Muscle of back (tissue), 13 donors: ENCODE measurements around the gene CLDN14. TPM values are rescaled to one million over a fixed set of nuclear protein-coding genes. Genes with fewer than 3 reads are reported as not detected.

Source experiments
- DNase-seq, 3 donors: peaks; one replicate each; pipeline versions ENCODE4 v3.0.0 to v3.0.0-alpha.2; 2013
- long read RNA-seq, 9 donors: transcript quantifications; one replicate each; lab custom pipeline, GENCODE V29; 2026
- polyA plus RNA-seq, 10 donors: library from polyadenylated mRNA; unstranded; fragments of 120-200 nt; gene quantifications; one replicate each; pipeline ENCODE4 v1.2.1, GENCODE V29; 2013; ENCODE audit not compliant: insufficient read length in 10 of 10

The CLDN14 gene
- polyA plus RNA-seq: 1 to 10 TPM in 8 of 10 donors, under 1 TPM in 2; 0.57 to 5.9 (median 3.2) TPM
- long read RNA-seq, donor 1, partial matches to known transcripts: 0 of 1 reads
- long read RNA-seq, donor 1, other reads (novel, unspliced or antisense): 0 of 1 reads
- long read RNA-seq, donor 2, partial matches to known transcripts: 0 of 2 reads
- long read RNA-seq, donor 2, other reads (novel, unspliced or antisense): 0 of 2 reads
- long read RNA-seq, donor 3: 0 reads
- long read RNA-seq, donor 4: 0 reads
- long read RNA-seq, donor 5: 0 reads
- long read RNA-seq, donor 6: 0 reads
- long read RNA-seq, donor 7: 0 reads
- long read RNA-seq, donor 8: 0 reads
- long read RNA-seq, donor 9: 0 reads

- no peak for DNase-seq
Measured at GRCh38 chr21:36479415-36480402, at the start of gene CLDN14. CLDN14 (minus strand) TSS chr21:36480122; CDS start chr21:36461695, 18,427 bp downstream.

- no peak for DNase-seq
Measured at GRCh38 chr21:36528716-36529115, 48.8 kb upstream of the CLDN14 start.

DNA sequence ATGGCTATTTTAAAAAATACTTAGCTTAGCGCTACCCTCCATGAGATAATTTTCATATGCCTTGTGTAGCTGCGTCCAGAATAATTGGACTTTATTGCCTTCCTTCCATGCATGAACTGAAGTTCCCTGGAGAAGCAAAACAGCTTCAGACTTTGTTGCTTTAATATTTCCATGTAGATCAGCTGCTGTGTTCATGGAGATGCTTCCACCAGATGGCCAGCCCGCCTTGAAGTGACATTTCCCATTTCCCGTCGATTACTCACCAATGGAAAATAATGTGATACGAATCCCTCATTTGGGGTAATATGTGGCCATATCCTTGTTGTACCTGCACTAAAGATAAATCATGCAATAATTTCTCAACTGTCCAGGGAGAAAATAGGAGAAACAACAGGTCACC is 47.4 kb upstream of the CLDN14 start:
- DNase-seq: peak in 1 of 3 donors; percentile 51

GRCh38 chr21:36526104-36526503 is 46.2 kb upstream of the CLDN14 start:
- DNase-seq: no peak

DNA sequence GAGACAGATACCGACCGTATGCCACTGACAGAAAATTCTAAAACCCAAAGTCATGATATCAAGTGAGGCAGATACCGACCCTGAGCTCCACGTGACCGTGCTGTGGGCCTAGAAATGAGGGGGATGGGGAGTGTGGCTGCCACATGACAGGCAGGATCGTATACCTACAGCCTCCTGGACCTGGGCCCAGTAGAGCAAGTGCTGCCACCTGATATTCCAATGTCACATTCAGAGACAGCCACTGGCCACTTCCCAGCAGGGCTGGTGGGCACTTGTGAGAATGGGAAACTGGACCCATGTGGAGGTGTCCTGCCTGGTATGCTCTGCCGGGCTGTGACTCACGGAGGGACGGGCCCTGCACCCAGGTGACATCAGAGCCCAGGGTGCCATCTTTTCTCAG is 44.6 kb upstream of the CLDN14 start:
- DNase-seq: peak in 1 of 3 donors; percentile 39

- peak in 1 of 3 donors; percentile 59 for DNase-seq
Measured at GRCh38 chr21:36522219-36522808, 42.4 kb upstream of the CLDN14 start.

DNA sequence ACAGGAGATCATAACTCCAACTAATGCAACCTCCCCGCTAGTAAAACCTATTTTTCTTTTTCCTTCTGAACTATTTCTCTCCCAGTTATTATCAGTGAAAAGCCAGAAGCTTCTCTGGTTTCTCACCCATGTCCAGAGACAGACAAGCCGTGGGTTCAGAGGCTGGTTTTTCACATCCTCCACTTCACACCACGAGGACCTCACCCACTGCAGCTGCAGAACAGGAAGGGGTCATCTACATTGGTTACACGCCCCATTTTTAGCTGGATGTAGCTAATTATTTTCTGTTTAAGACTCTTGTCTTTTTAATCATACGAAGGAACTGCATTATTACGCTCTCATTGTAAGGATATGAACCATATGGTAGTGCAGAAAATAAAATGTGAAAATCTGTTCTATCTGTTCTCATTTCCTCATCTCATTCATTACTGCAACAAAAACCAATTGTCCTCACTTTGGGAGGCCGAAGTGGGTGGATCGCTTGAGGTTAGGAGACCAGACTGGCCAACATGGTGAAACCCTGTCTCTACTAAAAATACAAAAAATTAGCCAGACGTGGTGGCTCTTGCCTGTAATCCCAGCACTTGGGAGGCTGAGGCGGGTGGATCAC is 39.1 kb upstream of the CLDN14 start:
- DNase-seq: no peak

DNA sequence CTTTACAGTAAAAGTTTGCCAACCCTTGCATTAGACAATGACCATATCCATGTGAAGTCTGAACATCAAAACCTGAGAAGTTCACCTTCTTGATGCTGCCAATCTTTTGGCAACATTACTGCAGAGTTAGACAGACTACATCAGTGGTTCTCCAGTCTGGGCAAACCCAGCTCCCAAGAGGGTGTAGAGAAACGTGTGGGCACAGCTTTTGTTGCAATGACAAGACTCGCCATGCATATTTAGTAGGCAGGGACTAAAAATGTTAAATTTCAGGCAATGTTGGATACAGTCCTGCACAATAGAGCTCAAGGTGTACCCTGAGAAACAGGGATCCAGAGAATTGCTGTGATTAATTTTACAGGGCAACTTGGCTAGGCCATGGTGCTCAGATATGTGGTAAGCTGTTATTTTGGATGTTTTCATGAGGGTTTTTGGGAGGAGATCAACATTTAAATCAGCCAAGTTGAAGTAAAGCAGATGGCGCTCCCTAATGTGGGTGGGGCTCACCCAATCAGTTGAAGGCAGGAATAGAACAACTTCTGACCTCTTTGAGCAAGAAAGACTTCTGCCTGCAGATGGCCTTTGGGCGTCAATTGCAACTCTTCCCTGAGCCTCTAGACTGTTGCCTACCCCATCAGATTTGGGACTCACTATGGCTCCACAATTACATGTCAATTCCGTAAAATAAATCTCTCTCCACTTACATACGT is 37.6 kb upstream of the CLDN14 start:
- no peak for DNase-seq

- peak in 1 of 3 donors; percentile 52 for DNase-seq
Measured at GRCh38 chr21:36516281-36516680, 36.4 kb upstream of the CLDN14 start.

DNA sequence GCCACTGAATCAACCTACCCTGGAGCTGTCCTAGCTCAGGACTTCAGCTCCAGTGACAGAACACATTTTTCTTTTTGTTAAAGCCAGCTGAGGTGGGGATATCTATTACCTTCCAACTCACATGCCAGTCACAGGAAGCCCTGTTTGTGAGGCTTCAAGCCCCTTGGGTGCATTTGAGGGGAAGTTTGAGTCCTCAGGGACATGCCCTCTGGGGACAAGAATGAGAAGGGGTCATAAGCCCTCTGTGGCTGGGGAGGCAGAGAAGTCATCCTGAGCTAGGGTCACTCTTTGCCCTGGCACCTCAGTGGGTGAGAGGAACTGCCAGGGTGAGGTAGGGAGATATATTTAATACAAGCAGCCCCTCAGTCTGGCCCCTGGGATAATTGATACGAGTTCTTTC is 33.5 kb upstream of the CLDN14 start:
- DNase-seq: no peak

GRCh38 chr21:36512971-36513370 is 33.0 kb upstream of the CLDN14 start:
- no peak for DNase-seq

GRCh38 chr21:36511484-36512220 is 31.7 kb upstream of the CLDN14 start:
- DNase-seq: peak in 1 of 3 donors; percentile 32

DNA sequence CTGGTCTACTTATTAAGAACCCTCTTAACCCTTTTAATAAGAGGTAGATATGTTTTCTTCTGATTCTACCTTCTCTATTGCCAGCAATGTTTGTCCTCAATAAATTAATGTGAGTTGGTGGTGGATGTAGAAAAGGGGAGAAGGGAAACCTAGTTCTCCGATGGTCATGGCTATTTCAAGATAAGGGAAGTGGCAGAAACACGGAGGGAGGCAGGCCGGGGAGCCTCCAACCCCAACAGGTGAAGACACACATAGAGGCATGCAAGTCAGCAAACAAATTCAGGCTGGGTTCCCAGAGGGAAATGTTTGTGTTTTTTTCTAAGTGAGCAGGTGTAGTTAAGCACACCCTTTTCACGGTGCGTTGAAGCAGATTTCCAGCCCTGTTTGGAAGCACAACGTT is 31.0 kb upstream of the CLDN14 start:
- DNase-seq: no peak

- DNase-seq: no peak
Measured at GRCh38 chr21:36509973-36510664, 30.2 kb upstream of the CLDN14 start.

- DNase-seq: no peak
Measured at GRCh38 chr21:36508948-36509347, 29.0 kb upstream of the CLDN14 start.

GRCh38 chr21:36507397-36508018 is 27.6 kb upstream of the CLDN14 start:
- DNase-seq: no peak

GRCh38 chr21:36506482-36506881 is 26.6 kb upstream of the CLDN14 start:
- no peak for DNase-seq

GRCh38 chr21:36504067-36505058 is 24.4 kb upstream of the CLDN14 start:
- DNase-seq: peak; percentile 38 to 74 (median 71)
